ENCODE results near the gene NFE2L2.
"Not testable (repeated sequence)": the region's sequence is repeated elsewhere in the genome, so short reads cannot be mapped to it uniquely, and the experiment has no call there.

Gene NFE2L2

DNA sequence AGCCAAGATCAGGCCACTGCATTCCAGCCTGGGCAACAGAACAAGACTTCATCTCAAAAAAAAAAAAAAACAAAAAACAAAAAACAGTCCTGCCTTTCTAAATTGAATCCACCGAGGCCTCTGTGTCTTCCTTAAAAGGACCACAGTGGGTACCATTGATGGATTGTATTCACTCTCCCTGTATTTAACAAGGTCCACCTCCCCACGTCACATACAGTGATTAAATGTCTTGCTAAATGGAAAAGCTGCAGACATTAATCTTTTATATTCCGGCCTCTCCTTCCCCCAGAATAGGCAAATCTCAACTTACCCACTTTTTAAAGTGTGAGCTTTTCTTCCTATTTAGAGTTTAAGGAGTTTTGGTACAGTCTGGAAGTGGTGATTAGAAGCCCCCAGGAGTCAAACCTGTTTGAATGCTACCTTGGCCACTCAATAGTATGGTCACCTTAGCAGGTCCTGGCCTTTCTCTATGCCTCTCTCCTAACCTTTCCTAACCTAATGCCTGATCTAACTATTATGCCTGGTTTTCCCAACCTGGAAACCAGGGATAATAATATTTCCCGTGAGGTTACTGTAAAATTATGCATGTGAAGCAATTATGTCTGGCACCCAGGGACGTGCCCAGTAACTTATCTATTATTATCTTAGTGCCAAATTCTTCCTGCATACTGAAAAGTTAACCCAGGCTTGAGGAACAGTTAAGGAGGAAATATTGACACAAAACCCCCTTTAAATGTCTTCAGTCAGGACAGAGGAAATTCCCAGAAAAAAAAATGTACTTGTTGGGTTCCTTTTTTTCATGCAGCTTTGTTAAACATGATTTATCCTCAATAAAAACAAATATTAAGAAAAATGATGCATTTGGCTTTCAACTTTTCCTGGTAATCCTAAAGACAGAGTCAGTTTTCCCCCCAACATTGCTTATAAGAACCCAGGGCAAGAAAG, 3.1 kb downstream of the NFE2L2 start:
- DNase-seq: no peak
- in situ Hi-C loops (cut with MboI; ENCODE audit: low pct_unique_long_range_greater_than_20kb, low sequenced_read_pairs): no loop called here

DNA sequence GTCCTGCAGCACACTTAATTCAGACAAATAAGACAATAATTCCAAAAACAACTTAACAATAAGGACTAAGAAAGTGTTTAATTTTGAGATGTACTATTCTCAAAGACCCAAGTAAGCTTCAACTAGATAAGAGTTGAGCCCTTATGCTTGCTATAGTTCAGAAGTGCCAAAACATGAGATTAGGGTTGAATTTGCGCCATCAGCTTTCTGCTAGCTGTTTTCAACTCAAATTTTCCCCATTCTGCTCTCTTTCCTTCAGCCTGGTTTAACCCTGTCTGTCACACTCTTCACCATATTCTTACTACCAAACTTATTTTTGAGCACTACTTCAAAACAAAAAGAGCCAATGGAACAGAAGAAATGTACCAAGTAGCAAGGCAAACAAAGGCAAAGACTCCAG, 4.1 kb downstream of the NFE2L2 start:
- in situ Hi-C loops (cut with MboI; ENCODE audit: low pct_unique_long_range_greater_than_20kb, low sequenced_read_pairs): no loop called here
- no peak for DNase-seq

DNA sequence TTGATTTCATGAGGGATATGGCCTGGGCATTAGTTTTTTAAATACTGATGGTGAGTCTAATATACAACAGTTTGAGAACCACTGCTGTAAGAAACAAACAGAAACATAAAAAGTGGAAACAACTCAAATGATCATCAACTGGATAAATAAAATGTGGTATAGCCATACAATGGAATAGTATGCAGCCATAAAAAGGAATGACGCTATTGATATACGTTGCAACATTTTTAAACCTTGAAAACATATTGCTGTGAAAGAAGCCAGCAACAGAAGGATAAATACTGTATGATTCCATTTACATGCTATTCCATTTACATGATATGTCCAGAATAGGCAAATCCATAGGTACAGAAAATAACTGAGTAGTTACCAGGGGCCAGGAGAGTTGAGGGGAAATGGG, 6.5 kb downstream of the NFE2L2 start:
- DNase-seq: no peak
- in situ Hi-C loops (cut with MboI; ENCODE audit: low pct_unique_long_range_greater_than_20kb, low sequenced_read_pairs): no loop called here

DNA sequence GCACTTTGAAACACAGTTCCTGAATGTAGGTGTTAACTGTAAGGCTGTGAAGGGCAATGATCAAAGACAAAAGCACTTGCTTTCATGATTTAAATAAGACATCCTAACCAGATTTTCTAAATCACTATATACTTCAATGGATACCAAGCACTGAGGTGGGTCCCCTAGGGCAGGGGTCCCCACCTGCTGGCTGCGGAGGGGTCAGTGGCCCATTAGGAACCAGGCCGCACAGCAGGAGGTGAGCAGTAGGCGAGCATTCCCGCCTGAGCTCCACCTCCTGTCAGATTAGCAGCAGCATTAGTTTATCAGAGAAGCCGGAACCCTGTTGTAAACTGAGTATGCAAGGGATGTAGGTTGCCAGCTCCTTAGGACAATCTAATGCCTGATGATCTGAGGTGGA, 7.1 kb downstream of the NFE2L2 start:
- in situ Hi-C loops (cut with MboI; ENCODE audit: low pct_unique_long_range_greater_than_20kb, low sequenced_read_pairs): no loop called here
- DNase-seq: no peak

DNA sequence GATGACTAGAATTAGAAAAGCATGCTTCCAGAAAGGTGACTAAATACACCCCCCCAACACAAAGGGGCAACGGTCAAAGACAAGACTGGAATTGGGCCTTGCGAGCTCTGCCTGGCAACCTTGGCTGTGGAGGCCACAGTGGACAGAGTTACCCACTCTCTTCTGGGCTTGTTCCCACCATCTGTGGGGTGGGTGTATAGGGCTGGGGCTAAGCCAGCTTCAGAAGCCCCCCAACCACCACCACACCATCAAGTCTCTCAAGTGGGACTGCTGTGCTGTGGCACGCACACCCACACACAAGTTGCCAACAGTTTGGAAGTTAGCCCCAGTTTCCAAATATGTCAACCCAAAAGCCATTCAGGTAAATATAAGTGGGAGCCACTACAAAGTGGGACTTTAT, 7.8 kb downstream of the NFE2L2 start:
- DNase-seq: no peak

DNA sequence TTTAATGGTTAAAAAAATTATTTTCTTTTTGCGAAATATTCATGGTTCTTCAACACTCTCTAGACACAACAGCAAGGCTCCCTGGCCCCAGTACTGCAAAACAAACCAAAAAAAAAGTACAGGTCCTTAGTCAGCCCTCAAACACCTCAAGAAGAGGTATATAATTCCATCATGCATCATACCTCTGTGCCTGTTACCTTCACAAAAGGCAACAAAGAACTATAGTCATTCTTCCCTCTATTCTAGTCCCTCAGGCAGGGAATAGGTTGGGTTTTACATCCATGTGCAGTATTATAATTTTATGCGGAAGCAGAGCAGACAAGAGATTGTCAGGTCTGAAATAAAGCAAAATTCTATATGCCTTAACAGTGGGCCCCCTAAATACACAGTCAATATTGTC, 8.5 kb downstream of the NFE2L2 start:
- in situ Hi-C loops (cut with MboI; ENCODE audit: low pct_unique_long_range_greater_than_20kb, low sequenced_read_pairs): no loop called here
- no peak for DNase-seq

More for the DNA sequence above, 7.8 kb downstream of the NFE2L2 start:
- in situ Hi-C loops (cut with MboI; ENCODE audit: low pct_unique_long_range_greater_than_20kb, low sequenced_read_pairs): no loop called here

DNA sequence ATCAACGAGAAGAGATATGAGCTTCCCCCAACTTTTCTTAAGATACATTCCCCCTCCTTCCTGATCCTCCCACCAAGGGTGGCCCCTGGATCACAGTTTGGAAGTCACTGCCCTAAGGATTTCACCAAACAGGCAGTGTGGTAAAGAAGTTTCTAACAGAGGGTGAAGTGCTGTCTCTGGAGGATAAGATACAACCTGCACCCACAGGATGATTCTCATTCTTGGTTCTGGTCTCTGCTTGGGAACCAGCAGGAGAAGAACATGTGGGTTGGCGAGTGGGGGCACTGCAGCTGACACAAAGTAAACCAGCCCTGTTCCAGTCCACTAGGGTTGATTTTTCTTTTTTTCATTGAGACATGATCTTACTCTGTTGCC, 9.3 kb downstream of the NFE2L2 start:
- no peak for DNase-seq
- in situ Hi-C loops (cut with MboI; ENCODE audit: low pct_unique_long_range_greater_than_20kb, low sequenced_read_pairs): no loop called here

DNA sequence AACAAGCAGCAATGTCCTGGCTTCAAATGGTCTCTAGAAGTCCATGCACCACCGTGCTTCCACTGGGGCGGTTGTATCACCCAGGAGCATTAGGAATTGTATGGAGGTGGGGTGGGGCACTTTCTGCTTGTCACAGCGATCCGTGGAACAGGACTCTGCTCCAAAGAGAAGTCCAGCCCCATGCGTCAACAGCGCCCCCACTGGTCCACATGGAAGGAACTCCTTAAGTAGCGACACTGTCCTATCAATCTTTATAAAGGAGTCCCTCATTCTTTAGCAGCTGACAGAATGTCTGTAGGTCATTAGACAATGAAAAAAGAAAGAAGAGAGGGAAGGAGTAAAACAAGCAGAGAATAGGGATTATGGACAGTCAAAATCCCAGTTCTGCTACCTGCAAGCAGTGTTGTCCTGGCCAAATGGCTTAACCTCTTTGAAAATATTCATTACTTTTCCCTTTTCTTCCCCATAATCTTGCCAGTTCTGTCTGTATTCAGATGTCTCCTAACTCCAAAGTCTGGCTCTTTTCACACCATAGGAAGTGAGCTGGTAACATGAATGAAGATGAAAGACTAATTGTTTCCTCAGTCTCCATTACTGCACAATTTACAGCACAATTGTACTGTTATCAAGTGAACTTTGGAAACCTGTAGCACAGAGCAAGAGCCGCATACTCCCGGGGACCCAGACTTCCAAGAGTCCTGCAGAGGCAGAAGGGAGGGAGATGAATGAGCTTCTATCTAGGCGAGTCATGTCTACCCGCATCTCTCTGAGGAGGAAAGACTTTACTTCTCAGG, 9.9 kb downstream of the NFE2L2 start:
- peak; percentile 52 for DNase-seq
- in situ Hi-C loops (cut with MboI; ENCODE audit: low pct_unique_long_range_greater_than_20kb, low sequenced_read_pairs): no loop called here

DNA sequence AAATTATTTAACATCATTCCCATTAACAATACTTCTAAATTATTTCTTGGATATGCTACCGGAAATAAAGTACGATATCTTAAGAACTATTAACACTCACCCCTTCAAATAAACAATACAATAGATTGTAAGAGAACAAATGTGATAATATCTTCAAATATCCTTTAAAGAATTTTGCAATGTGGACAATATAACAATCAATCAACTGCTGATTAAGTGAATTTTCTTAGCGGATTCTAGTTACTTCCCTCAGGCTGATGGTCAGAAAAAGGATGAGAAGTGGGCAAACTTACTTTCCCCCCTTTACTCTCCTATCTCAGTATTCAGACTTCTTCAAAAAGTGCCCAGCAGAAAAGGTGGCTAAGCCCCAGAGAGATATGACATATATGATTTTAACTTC, 10.8 kb downstream of the NFE2L2 start:
- in situ Hi-C loops (cut with MboI; ENCODE audit: low pct_unique_long_range_greater_than_20kb, low sequenced_read_pairs): no loop called here
- no peak for DNase-seq

DNA sequence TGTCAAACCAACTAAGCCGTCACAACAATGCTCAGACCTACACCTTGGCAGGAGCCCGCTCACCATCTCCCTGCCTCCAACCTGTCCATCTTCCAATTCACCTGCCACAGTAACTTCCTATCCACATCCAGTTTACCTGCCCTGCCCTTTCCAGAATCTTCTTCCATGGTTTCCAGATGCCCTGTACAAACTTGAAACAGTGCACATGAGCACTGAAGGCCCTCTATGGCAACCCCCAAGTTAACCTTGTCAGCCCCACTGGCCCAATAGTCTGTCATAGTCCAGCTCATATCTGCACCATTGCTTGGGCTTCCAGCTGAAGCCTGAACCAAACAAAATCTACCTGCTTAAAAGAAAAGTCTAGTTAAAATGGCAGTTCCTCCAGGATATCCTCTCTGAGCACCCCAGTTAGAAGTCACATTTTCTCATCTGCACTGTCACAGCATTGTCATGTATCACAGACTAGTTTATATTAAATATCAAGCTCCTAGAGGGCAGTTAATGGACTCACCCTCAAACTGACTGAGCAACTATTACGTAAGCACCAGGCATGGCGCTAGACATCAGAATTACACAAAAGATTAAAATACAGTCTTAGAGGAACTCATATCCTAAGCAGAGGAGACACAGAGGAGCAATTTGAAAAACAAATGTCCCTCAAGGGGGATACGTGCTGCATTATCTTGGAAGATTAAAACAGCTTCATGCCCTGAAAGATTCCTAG, 11.6 kb downstream of the NFE2L2 start:
- in situ Hi-C loops (cut with MboI; ENCODE audit: low pct_unique_long_range_greater_than_20kb, low sequenced_read_pairs): no loop called here
- DNase-seq: peak; percentile 25

DNA sequence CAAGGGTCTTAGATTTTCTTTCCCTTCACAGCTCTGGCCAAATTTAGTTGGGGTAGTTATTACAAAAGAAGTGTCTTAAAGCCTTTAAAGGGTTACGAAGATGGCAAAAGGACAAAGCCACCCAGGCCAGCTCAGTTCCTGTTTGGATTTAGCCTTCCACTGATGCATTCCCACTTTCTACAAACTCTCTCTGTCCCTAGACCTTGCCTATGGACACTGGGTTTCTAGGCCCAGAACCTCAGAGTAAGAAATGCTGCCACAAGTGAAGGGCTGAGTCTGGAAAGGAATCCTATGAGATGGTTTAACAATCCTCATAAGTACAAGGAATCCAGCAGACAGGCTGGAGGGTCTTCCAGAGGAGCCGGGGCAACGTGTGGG, 13.4 kb downstream of the NFE2L2 start:
- DNase-seq: no peak
- in situ Hi-C loops (cut with MboI; ENCODE audit: low pct_unique_long_range_greater_than_20kb, low sequenced_read_pairs): no loop called here

DNA sequence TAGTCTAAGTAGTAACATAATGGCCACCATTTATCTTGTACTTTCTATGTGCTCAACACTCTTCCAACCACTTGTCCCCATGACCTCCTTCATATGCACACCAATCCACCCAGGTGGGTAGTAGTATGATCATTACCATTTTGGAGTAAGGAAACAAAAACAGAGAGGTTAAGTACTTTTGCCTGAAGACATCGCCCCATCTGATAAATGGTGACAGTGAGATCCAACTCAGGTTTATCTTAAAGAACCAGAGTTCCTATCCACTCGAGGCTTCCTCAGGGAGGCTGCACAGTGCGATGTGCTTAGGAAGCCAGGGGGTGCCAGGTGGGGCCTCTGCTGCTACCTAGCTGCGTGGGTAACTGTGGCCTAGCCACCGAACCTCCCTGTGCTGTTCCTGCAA, 14.1 kb downstream of the NFE2L2 start:
- in situ Hi-C loops (cut with MboI; ENCODE audit: low pct_unique_long_range_greater_than_20kb, low sequenced_read_pairs): no loop called here
- no peak for DNase-seq

DNA sequence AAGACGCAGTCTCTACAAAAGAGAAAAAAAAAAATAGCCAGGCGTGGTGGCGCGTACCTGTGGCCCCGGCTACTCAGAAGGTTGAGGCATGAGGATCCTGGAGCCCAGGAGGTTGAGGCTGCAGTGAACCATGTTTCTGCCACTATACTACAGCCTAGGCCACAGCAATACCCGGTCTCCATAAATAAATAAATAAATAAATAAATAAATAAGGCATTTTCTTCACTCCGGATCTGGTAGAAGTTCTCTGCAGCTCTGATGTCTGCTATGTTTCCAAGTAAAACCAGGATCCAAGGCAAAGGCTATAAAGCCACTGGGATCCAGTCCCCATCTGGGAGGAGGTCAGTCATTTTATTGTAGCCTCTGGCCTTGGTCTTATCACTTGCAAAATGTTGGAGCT, 15.5 kb downstream of the NFE2L2 start:
- in situ Hi-C loops (cut with MboI; ENCODE audit: low pct_unique_long_range_greater_than_20kb, low sequenced_read_pairs): no loop called here
- no peak for DNase-seq

DNA sequence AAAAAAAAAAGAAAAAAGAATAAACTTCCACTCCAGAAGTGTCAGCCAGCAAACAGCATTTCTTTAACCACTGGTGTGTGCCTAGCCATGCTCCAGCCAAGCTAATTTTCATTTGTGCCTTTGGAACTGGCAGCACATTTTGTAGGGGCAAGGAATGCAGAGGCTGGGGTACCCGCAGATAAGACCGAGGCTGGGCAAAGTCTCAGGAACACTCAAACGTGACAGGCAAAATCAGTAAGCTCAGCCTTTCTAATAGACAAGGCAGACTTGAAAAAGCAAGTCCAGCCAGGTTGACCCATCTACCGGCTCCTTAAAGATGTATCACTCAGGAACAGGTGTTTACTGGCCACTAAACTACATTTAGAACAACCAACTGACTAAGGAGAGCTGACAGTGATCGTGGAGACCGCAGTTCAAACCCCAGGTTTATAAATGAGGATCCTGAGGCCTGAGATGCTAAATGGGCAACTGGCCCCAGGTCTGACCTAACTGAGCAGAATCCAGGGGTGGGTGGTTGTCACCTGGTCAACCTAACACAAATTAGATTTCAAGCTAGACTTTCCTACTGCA, 16.7 kb downstream of the NFE2L2 start:
- in situ Hi-C loops (cut with MboI; ENCODE audit: low pct_unique_long_range_greater_than_20kb, low sequenced_read_pairs): no loop called here
- no peak for DNase-seq

DNA sequence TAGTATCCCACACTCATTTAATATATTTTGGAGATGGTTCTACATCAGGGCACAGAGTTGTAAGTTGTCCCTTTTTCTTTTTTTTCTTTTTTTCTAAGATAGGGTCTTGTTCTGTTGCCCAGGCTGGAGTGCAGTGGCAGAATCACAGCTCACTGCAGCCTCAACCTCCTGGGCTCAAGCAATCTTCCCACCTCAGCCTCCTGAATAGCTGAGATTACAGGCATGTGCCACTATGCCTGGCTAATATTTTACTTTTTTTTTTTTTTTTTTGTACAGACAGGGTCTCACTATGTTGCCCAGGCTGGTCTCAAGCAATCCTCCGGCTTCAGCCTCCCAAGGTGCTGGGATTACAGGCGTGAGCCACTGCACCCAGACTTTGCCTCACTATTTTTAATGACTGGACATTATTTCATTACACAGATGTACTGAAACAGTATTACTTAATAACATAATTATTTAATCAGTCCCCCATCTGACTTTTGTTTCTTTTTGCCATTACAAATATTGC, 17.9 kb downstream of the NFE2L2 start:
- in situ Hi-C loops (cut with MboI; ENCODE audit: low pct_unique_long_range_greater_than_20kb, low sequenced_read_pairs); DNase-seq: not testable (repeated sequence)

DNA sequence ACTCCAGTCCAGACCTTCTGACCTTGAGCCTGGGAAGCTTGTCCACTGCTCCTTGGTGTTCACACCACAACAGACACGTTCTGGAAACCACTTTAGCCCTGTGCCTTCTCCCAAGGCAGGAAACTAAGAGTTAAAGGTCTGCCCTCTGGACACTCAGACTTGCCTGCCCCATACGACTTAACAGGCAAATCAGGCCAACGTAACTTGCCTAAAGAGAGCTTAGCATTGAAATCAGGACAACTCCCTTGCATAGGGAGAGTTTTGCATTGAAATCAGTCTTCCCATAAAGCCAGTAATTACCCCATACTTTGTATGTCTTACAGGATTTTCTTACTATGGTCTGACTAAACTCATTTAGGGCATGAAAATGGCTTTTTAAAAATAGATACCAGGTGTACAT, 18.5 kb downstream of the NFE2L2 start:
- in situ Hi-C loops (cut with MboI; ENCODE audit: low pct_unique_long_range_greater_than_20kb, low sequenced_read_pairs): no loop called here
- DNase-seq: no peak

DNA sequence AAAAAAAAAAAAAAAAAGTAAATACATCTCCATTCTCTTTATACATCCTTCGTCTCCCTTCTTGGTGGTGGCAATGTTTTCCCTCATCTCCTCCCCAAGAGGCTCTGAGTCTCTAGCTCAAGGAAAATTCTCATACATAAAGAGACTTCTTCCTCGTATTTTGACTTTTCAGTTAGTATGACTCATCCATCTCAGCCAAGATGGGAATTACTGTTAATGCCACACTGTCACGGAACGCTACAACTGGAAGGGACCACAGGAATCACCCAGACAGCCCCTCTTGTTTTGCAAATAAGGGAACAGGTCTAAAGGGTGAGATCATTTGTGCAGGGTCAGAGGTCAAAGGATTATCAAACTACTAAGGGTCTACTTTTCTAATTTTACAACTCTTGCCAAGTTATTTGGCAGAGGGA, 19.5 kb downstream of the NFE2L2 start:
- in situ Hi-C loops (cut with MboI; ENCODE audit: low pct_unique_long_range_greater_than_20kb, low sequenced_read_pairs): no loop called here
- peak; percentile 66 for DNase-seq

DNA sequence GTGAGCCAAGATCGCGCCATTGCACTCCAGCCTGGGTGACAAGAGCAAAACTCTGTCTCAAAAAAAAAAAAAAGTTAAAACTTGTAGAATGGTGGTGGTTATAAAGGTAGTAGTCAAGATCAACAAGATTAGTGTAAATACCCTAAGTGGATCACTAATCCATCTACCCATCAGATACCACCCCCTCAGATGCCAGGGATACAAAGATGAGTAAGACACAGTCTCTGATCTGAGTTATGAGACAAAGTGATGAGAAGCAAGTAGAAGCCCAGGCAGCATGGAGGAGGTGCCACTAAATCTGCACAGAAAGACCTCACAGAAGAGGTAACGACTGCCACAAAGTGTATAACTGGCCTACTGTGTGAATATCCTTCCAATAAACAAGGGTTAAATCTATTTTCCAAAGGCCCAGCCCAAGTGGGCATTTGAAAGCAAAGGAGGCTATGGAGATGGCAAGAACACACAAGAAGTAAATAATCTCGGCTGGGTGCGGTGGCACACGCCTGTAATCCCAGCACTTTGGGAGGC, 20.2 kb downstream of the NFE2L2 start:
- in situ Hi-C loops (cut with MboI; ENCODE audit: low pct_unique_long_range_greater_than_20kb, low sequenced_read_pairs): no loop called here
- no peak for DNase-seq

DNA sequence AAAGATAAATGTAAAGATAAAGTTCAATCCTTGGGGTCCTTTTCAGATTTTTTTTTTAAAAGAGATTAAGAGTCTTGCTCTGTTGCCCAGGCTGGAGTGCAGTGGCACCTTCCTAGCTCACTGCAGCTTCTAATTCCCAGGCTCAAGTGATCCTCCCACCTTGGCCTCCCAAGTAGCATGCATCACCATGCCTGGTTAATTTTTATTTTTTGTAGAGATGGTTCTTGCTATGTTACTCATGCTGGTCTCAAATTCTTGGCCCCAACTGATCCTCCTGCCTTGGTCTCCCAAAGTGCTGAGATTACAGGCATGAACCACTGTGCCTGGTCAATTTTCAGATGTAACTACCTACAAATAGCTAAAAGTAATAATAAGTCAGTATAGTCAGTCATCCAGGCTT, 21.1 kb downstream of the NFE2L2 start:
- DNase-seq: no peak
- in situ Hi-C loops (cut with MboI; ENCODE audit: low pct_unique_long_range_greater_than_20kb, low sequenced_read_pairs): no loop called here
